Tibial artery (tissue), 4 donors: ENCODE measurements around the gene CDH1.

Experiments
- DNase-seq, 2 donors: peaks; one replicate each; pipeline ENCODE4 v3.0.0-alpha.2; 2019
- H3K27ac ChIP-seq, 2 donors: fragments of 200-600 bp; sonication (generic) in 1 of 2; 1 replicate in 1 of 2; 2 replicates in 1 of 2; pipeline ENCODE4 v1.5.1; 2018 to 2019; ENCODE audit warnings: mild to moderate bottlenecking in 1 of 2
- H3K27me3 ChIP-seq, 2 donors: fragments of 200-600 bp; sonication (generic) in 1 of 2; one replicate each; pipeline versions ENCODE4 v1.5.1 to v1.6.0; 2016 to 2019
- H3K36me3 ChIP-seq, 3 donors: fragments of 200-600 bp; sonication (generic) in 2 of 3; one replicate each; pipeline ENCODE4 v1.5.1; 2016 to 2019; ENCODE audit warnings: mild to moderate bottlenecking in 2 of 3
- H3K4me1 ChIP-seq, 4 donors: fragments of 200-600 bp; sonication (generic) in 2 of 4; 1 replicate in 3 of 4; 2 replicates in 1 of 4; pipeline ENCODE4 v1.5.1; 2016 to 2019
- H3K4me3 ChIP-seq, 2 donors: fragments of 200-600 bp; sonication (generic) in 1 of 2; 1 replicate in 1 of 2; 2 replicates in 1 of 2; pipeline ENCODE4 v1.5.1; 2018 to 2019; ENCODE audit warnings: mild to moderate bottlenecking in 2 of 2
- H3K9me3 ChIP-seq, 3 donors: fragments of 200-600 bp; sonication (generic) in 1 of 3; one replicate each; pipeline ENCODE4 v1.5.1; 2016 to 2019
- intact Hi-C: fragments of 100-400 bp; cut with DNase I; formaldehyde crosslinking; loops from one replicate; pipeline ENCODE4 v1.15.0; 2023; ENCODE audit warnings: low total_unique reads
- TF ChIP-seq, protein P1 (sequence below), 2 experiments: fragments of 200-600 bp in 1 of 2; fragments of 450-650 bp in 1 of 2; IDR thresholded peaks; one replicate each; pipeline ENCODE4 v1.5.1; 2017 to 2019; ENCODE audit warnings: antibody characterized with exemption in 2 of 2, mild to moderate bottlenecking in 1 of 2, moderate library complexity in 1 of 2

The CDH1 gene

DNA sequence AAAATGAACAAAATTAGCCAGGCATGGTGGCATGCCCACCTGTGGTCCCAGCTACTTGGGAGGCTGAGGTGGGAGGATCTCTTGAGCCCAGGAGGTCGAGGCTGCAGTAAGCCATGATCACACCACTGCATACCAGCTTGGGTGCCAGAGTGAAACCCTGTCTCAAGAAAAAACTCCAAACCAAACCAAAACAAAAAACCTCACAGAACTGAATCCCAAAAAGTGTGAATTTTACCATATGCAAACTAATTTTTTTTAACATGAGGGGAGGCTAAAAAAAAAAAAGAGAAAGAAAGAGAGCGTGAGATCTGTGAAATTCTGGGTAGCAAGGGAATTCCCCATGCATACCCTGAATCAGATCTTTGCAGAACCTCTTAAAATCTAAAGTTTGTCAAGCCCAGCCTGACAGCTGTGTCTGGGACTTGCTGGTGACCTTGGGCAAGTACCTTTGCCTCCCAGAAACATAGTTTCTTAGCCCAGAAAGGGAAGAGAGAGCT, 17.1 kb upstream of the CDH1 start:
- TF ChIP-seq, protein P1, sequence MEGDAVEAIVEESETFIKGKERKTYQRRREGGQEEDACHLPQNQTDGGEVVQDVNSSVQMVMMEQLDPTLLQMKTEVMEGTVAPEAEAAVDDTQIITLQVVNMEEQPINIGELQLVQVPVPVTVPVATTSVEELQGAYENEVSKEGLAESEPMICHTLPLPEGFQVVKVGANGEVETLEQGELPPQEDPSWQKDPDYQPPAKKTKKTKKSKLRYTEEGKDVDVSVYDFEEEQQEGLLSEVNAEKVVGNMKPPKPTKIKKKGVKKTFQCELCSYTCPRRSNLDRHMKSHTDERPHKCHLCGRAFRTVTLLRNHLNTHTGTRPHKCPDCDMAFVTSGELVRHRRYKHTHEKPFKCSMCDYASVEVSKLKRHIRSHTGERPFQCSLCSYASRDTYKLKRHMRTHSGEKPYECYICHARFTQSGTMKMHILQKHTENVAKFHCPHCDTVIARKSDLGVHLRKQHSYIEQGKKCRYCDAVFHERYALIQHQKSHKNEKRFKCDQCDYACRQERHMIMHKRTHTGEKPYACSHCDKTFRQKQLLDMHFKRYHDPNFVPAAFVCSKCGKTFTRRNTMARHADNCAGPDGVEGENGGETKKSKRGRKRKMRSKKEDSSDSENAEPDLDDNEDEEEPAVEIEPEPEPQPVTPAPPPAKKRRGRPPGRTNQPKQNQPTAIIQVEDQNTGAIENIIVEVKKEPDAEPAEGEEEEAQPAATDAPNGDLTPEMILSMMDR (IDR thresholded peaks at IDR 0.05) = no peak
- no peaks in the 10 kb centered on the region for H3K27me3 ChIP-seq
- intact Hi-C loops = no loop called here
- H3K9me3 ChIP-seq = peaks cover 0 to 6% (median 0%) of the 10 kb centered on the region in 3 donors
- no peak for DNase-seq
- no peak overlapping the region for H3K27ac ChIP-seq
- H3K36me3 ChIP-seq = no peaks in the 10 kb centered on the region
- no peak overlapping the region for H3K4me3 ChIP-seq
- H3K4me1 ChIP-seq = no peaks in the 10 kb centered on the region

DNA sequence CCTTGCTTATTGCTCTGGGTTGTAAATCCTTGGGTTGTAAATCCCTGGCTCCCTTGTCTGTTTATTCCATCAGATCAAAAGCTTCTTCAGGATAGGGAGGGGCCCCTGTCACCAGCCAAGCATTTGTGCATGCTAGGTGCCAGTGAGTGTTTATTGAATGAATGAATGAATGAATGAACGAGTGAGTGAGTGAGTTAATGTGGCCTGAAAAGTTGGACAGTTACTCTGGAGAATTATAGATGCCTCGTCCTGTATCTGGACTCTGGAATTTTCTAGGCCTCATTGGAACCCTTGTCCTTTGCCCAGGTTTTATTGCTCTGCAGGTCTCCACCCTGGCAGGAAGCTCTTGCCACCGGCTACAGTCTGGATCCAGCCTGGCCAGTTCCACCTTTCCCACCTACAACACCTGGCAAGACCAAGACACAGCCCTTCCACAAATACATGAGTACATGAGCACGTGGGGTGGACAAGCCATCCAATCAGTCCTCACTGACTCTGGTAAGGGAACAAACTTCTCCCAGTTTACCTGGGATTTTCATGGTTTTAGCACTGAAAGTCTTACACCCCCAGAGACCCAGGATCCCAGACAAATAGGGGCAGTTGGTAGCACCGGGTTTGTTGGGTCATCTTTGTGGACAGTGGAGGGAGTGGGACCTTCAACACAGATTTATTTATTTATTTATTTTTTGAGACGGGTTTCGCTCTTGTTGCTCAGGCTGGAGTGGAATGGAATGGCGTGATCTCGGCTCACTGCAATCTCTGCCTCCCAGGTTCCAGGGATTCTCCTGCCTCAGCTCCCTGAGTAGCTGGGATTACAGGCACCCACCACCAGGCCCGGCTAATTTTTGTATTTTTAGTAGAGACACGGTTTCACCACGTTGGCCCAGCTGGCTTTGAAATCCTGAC, 14.7 kb upstream of the CDH1 start:
- intact Hi-C loops = no loop called here
- H3K27me3 ChIP-seq = no peaks in the 10 kb centered on the region
- H3K27ac ChIP-seq = no peak overlapping the region
- no peaks in the 10 kb centered on the region for H3K4me1 ChIP-seq
- DNase-seq = no peak
- no peak overlapping the region for H3K4me3 ChIP-seq
- H3K9me3 ChIP-seq = peaks cover 0 to 6% (median 0%) of the 10 kb centered on the region in 3 donors
- TF ChIP-seq, protein P1 (IDR thresholded peaks at IDR 0.05) = no peak
- H3K36me3 ChIP-seq = no peaks in the 10 kb centered on the region

DNA sequence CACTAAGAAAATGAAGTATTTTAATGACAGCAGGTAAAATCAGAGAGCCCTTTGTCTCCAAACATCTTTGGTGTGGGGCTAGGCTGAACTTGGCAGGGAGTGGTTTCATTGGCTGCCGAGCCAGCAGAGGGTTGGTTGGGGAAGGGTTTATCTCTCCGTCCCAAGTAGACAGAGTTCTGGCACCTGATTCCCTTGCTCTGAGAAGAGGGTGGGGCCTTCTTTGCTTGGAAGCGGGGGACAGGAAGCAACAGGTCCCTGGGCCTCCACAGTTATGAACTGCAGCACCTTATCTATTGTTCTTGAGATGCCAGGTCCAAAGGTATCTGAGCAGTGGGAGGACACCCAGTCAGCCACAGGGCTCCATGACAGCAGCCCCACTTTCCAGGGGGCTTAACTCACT, 12.3 kb upstream of the CDH1 start:
- Histone ChIP-seq H3K4me3 (no peak overlapping the region), H3K36me3 (no peaks in the 10 kb centered on the region), H3K27ac (no peak overlapping the region), H3K4me1 (no peaks in the 10 kb centered on the region), H3K27me3 (no peaks in the 10 kb centered on the region), H3K9me3 (no peaks in the 10 kb centered on the region)
- TF ChIP-seq, protein P1 (IDR thresholded peaks at IDR 0.05) = no peak
- intact Hi-C loops = no loop called here
- no peak for DNase-seq

DNA sequence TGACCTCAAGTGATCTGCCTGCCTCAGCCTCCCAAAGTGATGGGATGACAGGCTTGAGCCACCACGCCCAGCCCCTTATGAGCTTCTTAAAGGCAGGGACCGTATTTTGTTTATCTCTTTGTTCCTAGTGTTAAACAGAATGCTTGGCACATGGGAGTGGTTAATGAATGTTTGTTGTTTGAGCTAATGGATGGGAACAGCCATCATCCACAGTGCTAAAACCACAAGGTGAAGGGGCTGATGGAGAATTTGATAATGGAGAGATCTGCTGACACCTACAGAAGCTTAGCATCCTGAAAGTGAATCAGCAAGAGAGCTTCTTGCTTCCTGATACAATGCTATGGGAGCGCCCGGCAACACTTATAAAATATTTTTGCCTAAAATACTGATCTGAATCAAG, 8.6 kb upstream of the CDH1 start:
- Histone ChIP-seq H3K9me3 (no peaks in the 10 kb centered on the region), H3K4me3 (no peak overlapping the region), H3K4me1 (no peaks in the 10 kb centered on the region), H3K27me3 (peaks cover 0 to 7% of the 10 kb centered on the region in 2 donors), H3K27ac (no peak overlapping the region), H3K36me3 (no peaks in the 10 kb centered on the region)
- intact Hi-C loops = no loop called here
- DNase-seq = no peak
- TF ChIP-seq, protein P1 (IDR thresholded peaks at IDR 0.05) = no peak

DNA sequence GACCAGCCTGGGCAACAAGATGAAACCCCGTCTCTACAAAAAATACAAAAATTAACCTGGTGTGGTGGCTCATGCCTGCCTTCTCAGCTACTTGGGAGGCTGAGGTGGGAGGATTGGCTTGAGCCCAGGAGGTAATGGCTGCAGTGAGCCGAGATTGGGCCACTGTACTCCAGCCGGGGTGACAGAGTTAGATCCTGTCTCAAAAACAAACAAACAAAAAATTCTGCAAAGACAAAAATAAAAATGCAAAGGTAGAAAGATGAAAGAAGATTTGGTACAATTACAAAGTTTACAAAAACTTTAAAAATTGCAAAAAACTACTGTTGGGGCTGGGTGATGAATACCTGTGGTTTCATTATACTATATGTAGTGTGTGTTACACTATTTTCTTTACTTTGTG, 5.5 kb upstream of the CDH1 start:
- H3K4me1 ChIP-seq = no peaks in the 10 kb centered on the region
- intact Hi-C loops = no loop called here
- H3K36me3 ChIP-seq = no peaks in the 10 kb centered on the region
- peaks cover 0 to under 1% (median 0%) of the 10 kb centered on the region in 3 donors for H3K9me3 ChIP-seq
- TF ChIP-seq, protein P1 (IDR thresholded peaks at IDR 0.05) = no peak
- H3K27ac ChIP-seq = no peak overlapping the region
- no peak for DNase-seq
- H3K27me3 ChIP-seq = peaks cover 4 to 27% of the 10 kb centered on the region in 2 donors
- H3K4me3 ChIP-seq = no peak overlapping the region
